Activated naive CD4-positive, alpha-beta T cell treated with anti-CD3 and anti-CD28 coated beads, Interleukin-2, amount 50 U/mL, for 72 hours (primary cell): Measurements from ENCODE around the gene RAP1GAP. TPM values are rescaled to one million over a fixed set of nuclear protein-coding genes. Genes with fewer than 3 reads are reported as not detected.
"Not testable (repeated sequence)": the region's sequence is repeated elsewhere in the genome, so short reads cannot be mapped to it uniquely, and the experiment has no call there.

Source experiments
- ATAC-seq, 2 donors: fragments of 150-1000 bp; cut with Tn5 transposase; 2 replicates each; pipeline ENCODE4 v1.10.0; 2021; ENCODE audit warnings: mild to moderate bottlenecking in 2 of 2, moderate library complexity in 2 of 2
- DNase-seq, 2 donors: peaks; one replicate each; pipeline ENCODE4 v3.0.0; 2021 to 2022; ENCODE audit warnings: low spot score in 2 of 2
- H3K27ac Mint-ChIP-seq, 2 donors: one replicate each; pipeline ENCODE4 v1.8.0; 2022; ENCODE audit warnings: mild to moderate bottlenecking in 2 of 2, mixed read lengths in 2 of 2
- H3K36me3 Mint-ChIP-seq, 2 donors: one replicate each; pipeline ENCODE4 v1.8.0; 2022; ENCODE audit warnings: mixed read lengths in 2 of 2
- H3K9me3 Mint-ChIP-seq, 2 donors: one replicate each; pipeline ENCODE4 v1.8.0; 2022; ENCODE audit warnings: mixed read lengths in 2 of 2
- total RNA-seq, 2 donors: library from RNA; stranded (reverse); gene quantifications; one replicate each; pipeline ENCODE4 v1.2.3, GENCODE V29; 2022

Gene RAP1GAP
- total RNA-seq, 2 donors from 2014 or later: 0.46 to 2.1 TPM

GRCh38 chr1:21568809-21569385 lies 100.3 kb downstream of the RAP1GAP start:
- H3K9me3 Mint-ChIP-seq: no peaks in the 10 kb centered on the region
- H3K27ac Mint-ChIP-seq: no peak overlapping the region
- DNase-seq (no peak), ATAC-seq (no peak)
- H3K36me3 Mint-ChIP-seq: no peaks in the 10 kb centered on the region

- H3K27ac Mint-ChIP-seq: no peak overlapping the region
- DNase-seq (no peak), ATAC-seq (no peak)
- no peaks in the 10 kb centered on the region for H3K9me3 Mint-ChIP-seq
- H3K36me3 Mint-ChIP-seq: no peaks in the 10 kb centered on the region
Measured at GRCh38 chr1:21568006-21568746, 101.0 kb downstream of the RAP1GAP start.

- ATAC-seq: no peak
Measured at GRCh38 chr1:21567241-21568005, 101.7 kb downstream of the RAP1GAP start.

GRCh38 chr1:21566361-21566760 lies 102.8 kb downstream of the RAP1GAP start:
- ATAC-seq, H3K36me3 Mint-ChIP-seq, H3K27ac Mint-ChIP-seq, H3K9me3 Mint-ChIP-seq, DNase-seq: not testable (repeated sequence)

More at GRCh38 chr1:21567241-21568005, 101.7 kb downstream of the RAP1GAP start:
- H3K36me3 Mint-ChIP-seq: no peaks in the 10 kb centered on the region
- H3K27ac Mint-ChIP-seq: no peak overlapping the region
- no peak for DNase-seq
- no peaks in the 10 kb centered on the region for H3K9me3 Mint-ChIP-seq

- H3K27ac Mint-ChIP-seq: no peak overlapping the region
- no peaks in the 10 kb centered on the region for H3K9me3 Mint-ChIP-seq
- DNase-seq (no peak), ATAC-seq (no peak)
- H3K36me3 Mint-ChIP-seq: no peaks in the 10 kb centered on the region
Measured at GRCh38 chr1:21565285-21565684, 103.9 kb downstream of the RAP1GAP start.

- Mint-ChIP-seq H3K27ac (peak overlapping the region in 1 of 2 donors; percentile 50), H3K9me3 (no peaks in the 10 kb centered on the region), H3K36me3 (no peaks in the 10 kb centered on the region)
- ATAC-seq (no peak), DNase-seq (no peak)
Measured at GRCh38 chr1:21564521-21565095, 104.5 kb downstream of the RAP1GAP start.

GRCh38 chr1:21563971-21564370 lies 105.2 kb downstream of the RAP1GAP start:
- DNase-seq (no peak), ATAC-seq (no peak)
- Mint-ChIP-seq H3K36me3 (no peaks in the 10 kb centered on the region), H3K9me3 (no peaks in the 10 kb centered on the region), H3K27ac (no peak overlapping the region)

GRCh38 chr1:21562896-21563295 lies 106.3 kb downstream of the RAP1GAP start:
- no peak overlapping the region for H3K27ac Mint-ChIP-seq
- H3K9me3 Mint-ChIP-seq: no peaks in the 10 kb centered on the region
- DNase-seq: no peak
- no peak for ATAC-seq
- H3K36me3 Mint-ChIP-seq: no peaks in the 10 kb centered on the region

GRCh38 chr1:21560916-21561638 lies 108.1 kb downstream of the RAP1GAP start:
- ATAC-seq (no peak), DNase-seq (no peak)
- Mint-ChIP-seq H3K27ac (no peak overlapping the region), H3K9me3 (no peaks in the 10 kb centered on the region), H3K36me3 (no peaks in the 10 kb centered on the region)

- no peak overlapping the region for H3K27ac Mint-ChIP-seq
- H3K36me3 Mint-ChIP-seq: no peaks in the 10 kb centered on the region
- DNase-seq (no peak), ATAC-seq (no peak)
- H3K9me3 Mint-ChIP-seq: no peaks in the 10 kb centered on the region
Measured at GRCh38 chr1:21559788-21560567, 109.2 kb downstream of the RAP1GAP start.

- Mint-ChIP-seq H3K9me3 (no peaks in the 10 kb centered on the region), H3K36me3 (no peaks in the 10 kb centered on the region), H3K27ac (no peak overlapping the region)
- no peak for ATAC-seq
- no peak for DNase-seq
Measured at GRCh38 chr1:21553116-21553926, 115.8 kb downstream of the RAP1GAP start.

- no peak overlapping the region for H3K27ac Mint-ChIP-seq
- DNase-seq (no peak), ATAC-seq (no peak)
- no peaks in the 10 kb centered on the region for H3K9me3 Mint-ChIP-seq
- no peaks in the 10 kb centered on the region for H3K36me3 Mint-ChIP-seq
Measured at GRCh38 chr1:21552715-21553114, 116.4 kb downstream of the RAP1GAP start.

- DNase-seq: no peak
- no peak for ATAC-seq
- Mint-ChIP-seq H3K9me3 (no peaks in the 10 kb centered on the region), H3K36me3 (no peaks in the 10 kb centered on the region), H3K27ac (no peak overlapping the region)
Measured at GRCh38 chr1:21550866-21551475, 118.2 kb downstream of the RAP1GAP start.

GRCh38 chr1:21550097-21550496 lies 119.1 kb downstream of the RAP1GAP start:
- ATAC-seq: no peak
- Mint-ChIP-seq H3K27ac (no peak overlapping the region), H3K9me3 (no peaks in the 10 kb centered on the region), H3K36me3 (no peaks in the 10 kb centered on the region)
- no peak for DNase-seq

- no peak for ATAC-seq
- DNase-seq: no peak
- Mint-ChIP-seq H3K36me3 (no peaks in the 10 kb centered on the region), H3K27ac (no peak overlapping the region), H3K9me3 (no peaks in the 10 kb centered on the region)
Measured at GRCh38 chr1:21547876-21548275, 121.3 kb downstream of the RAP1GAP start.
